Measurements from ENCODE around the gene SGMS1.

DNA sequence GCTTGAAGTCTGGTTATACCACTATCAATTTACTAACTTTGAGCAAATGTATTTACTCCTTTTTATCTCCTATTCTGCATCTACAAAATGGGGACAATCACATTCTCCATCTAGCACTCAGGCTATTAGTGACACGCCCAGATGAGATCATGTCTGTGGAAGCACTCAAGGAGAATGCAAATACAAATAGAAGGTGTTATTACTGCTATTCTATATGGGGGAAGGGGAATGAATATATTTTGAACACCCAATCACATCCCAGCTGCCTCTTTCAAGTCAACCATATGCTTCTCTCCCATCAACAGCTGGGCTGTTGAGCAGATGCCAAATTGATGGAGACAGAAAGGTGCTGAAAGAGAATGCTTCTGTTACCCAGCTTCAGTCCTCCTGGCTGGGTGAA lies 23.5 kb downstream of the SGMS1 start:
- TF ChIP-seq, protein P1, sequence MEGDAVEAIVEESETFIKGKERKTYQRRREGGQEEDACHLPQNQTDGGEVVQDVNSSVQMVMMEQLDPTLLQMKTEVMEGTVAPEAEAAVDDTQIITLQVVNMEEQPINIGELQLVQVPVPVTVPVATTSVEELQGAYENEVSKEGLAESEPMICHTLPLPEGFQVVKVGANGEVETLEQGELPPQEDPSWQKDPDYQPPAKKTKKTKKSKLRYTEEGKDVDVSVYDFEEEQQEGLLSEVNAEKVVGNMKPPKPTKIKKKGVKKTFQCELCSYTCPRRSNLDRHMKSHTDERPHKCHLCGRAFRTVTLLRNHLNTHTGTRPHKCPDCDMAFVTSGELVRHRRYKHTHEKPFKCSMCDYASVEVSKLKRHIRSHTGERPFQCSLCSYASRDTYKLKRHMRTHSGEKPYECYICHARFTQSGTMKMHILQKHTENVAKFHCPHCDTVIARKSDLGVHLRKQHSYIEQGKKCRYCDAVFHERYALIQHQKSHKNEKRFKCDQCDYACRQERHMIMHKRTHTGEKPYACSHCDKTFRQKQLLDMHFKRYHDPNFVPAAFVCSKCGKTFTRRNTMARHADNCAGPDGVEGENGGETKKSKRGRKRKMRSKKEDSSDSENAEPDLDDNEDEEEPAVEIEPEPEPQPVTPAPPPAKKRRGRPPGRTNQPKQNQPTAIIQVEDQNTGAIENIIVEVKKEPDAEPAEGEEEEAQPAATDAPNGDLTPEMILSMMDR (IDR thresholded peaks at IDR 0.05): no peak
- no peak for TF ChIP-seq EZH2 (IDR thresholded peaks at IDR 0.05; ENCODE audit: borderline replicate concordance, insufficient read depth, low read depth, low read length, poor library complexity, severe bottlenecking)
